Measurements from ENCODE around the gene IL12RB1. TPM values are rescaled to one million over a fixed set of nuclear protein-coding genes. Genes with fewer than 3 reads are reported as not detected.

The IL12RB1 gene
- total and polyA plus RNA-seq, 8 donors: 0.33 to 5.4 (median 0.55) TPM

- no peaks in the 10 kb centered on the region for H3K36me3 ChIP-seq
- no peak overlapping the region for H3K4me3 ChIP-seq
- no peaks in the 10 kb centered on the region for H3K9me3 ChIP-seq
- intact Hi-C loops (cut with DNase I): no loop called here
- peaks cover 13 to 37% of the 10 kb centered on the region in 2 donors for H3K4me1 ChIP-seq
- DNase-seq (no peak), ATAC-seq (no peak)
- H3K27ac ChIP-seq: no peak overlapping the region
- no peak for TF ChIP-seq CTCF (IDR thresholded peaks at IDR 0.05)
- peaks cover 0 to 34% of the 10 kb centered on the region in 2 donors for H3K27me3 ChIP-seq
Observed at GRCh38 chr19:18100710-18101109, 14.0 kb upstream of the IL12RB1 start.

DNA sequence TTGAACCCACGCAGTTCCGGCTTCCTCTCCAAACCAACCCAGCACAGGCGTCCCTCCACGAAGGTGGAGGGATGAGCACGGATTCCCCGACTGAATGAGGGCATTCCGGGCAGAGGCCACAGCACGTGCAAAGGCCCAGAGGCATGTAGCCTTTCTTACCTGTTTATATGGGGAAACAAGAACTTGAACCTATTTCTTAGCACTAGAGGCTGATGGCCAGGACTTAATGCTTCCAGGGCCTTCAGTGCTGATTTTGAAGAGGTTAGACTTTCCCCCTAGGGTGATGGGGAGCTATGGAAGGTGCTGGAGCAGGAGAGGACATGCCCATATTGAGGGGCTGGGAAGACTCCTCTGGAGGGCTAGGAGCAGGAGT is 12.9 kb upstream of the IL12RB1 start:
- intact Hi-C loops (cut with DNase I): no loop called here
- Histone ChIP-seq H3K9me3 (no peaks in the 10 kb centered on the region), H3K27ac (no peak overlapping the region), H3K4me3 (no peak overlapping the region), H3K27me3 (peaks cover 0 to 34% of the 10 kb centered on the region in 2 donors), H3K4me1 (peaks cover 9 to 34% of the 10 kb centered on the region in 2 donors), H3K36me3 (no peaks in the 10 kb centered on the region)
- ATAC-seq (no peak), DNase-seq (no peak)
- TF ChIP-seq CTCF (IDR thresholded peaks at IDR 0.05): no peak

DNA sequence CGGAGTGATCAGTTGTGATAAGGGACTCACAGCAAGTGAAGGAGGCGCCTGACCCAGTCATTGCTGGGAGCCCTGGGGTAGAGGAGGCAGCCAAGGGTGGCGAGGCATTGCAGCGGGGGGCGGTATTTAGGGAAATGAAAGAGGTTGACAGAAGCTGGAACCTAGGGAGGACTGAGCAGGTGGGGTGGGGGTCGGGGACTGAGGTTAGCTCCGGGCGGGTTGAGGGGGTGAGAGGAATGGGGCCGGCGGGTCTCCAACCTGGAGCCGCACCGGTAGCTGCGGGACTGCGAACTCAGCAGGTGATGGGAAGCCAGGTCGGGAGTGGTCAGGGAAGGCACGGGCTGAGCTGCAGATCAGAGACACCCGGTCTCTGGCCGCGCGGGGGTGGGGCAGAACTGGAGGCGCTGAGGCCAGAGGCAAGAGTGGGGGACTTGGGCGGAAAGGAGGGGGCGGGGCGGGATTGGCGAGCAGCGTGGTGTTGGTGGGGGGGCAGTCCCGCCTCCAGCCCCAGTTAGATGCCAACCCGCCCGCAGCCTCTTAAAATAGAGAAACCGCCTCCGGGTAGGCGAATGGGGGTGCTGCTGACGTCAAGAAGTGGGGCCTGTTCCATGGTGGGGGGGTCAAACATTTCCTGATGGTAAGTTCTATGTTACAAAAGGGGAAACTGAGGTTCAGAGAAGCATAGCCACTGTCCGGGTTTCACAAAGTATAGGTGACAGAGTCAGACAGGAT is 12.3 kb upstream of the IL12RB1 start:
- intact Hi-C loops (cut with DNase I): no loop called here
- Histone ChIP-seq H3K36me3 (no peaks in the 10 kb centered on the region), H3K9me3 (no peaks in the 10 kb centered on the region), H3K27ac (no peak overlapping the region), H3K4me3 (peak overlapping the region in 1 of 2 donors; percentile 49), H3K27me3 (peaks cover 0 to 34% of the 10 kb centered on the region in 2 donors), H3K4me1 (peaks cover 7 to 29% of the 10 kb centered on the region in 2 donors)
- DNase-seq (no peak), ATAC-seq (peak; percentile 2)
- TF ChIP-seq CTCF (IDR thresholded peaks at IDR 0.05): no peak

DNA sequence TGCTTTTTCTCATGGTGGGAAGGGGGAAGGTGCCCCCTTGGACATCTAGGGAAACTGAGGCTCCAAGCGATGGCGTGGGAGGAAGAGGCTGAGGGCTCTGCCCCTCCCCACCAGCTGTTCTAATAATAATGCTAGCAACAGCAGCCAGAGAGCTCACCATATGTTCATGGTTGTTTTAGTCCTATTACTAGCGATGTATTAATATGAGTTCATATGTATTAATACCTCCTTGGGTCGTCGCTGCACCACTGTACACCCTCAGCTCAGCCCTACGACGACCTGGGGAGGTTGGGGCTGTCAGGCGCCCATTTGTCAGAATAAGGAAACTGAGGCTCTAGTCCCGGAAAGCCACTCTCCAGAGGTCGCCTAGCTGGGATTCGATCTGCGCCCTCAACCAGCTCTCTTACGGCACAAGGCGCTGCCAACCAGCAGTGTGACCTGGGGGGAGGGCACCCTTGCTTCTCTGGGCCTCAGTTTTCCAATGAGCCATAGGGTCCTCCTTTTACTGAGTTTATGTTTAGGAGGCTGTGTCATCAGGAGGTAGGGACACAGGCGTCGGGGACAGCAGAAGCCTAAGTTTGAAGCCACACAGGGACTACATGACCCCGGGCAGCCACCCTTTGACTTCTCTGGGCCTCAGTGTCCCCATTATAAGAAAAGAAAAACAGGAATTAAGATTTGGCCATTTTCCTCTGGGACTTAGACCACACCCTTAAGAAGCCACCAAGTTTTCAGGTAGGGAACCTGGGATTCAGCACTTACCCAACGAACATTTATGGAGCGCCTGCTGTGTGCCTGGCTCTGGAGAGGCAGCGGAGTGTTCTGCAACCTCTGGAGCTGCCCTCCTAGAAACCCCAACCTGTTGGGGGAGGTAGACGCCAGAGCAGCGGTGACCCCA is 11.5 kb upstream of the IL12RB1 start:
- DNase-seq (no peak), ATAC-seq (no peak)
- Histone ChIP-seq H3K27me3 (peaks cover 0 to 34% of the 10 kb centered on the region in 2 donors), H3K27ac (no peak overlapping the region), H3K36me3 (no peaks in the 10 kb centered on the region), H3K9me3 (no peaks in the 10 kb centered on the region), H3K4me3 (peak overlapping the region; percentile 33 to 49), H3K4me1 (peaks cover 5 to 25% of the 10 kb centered on the region in 2 donors)
- intact Hi-C loops (cut with DNase I): no loop called here
- TF ChIP-seq CTCF (IDR thresholded peaks at IDR 0.05): no peak

All from left lung (tissue), 10 donors.